Caki2 (cell line): ENCODE measurements around the gene GNB5. TPM values are rescaled to one million over a fixed set of nuclear protein-coding genes. Genes with fewer than 3 reads are reported as not detected.
A peak's percentile ranks its signal among the peaks of the same experiment; 100 is the strongest.

Source experiments
- DNase-seq: peaks from one replicate; pipeline ENCODE4 v3.0.0-alpha.2; 2015; ENCODE audit warnings: low read depth
- in situ Hi-C: cut with HindIII; loops from 2 replicates; pipeline ENCODE4 v1.10.0; 2016; ENCODE audit warnings: low sequenced_read_pairs, low pct_unique_long_range_greater_than_20kb, mixed read lengths
- total RNA-seq: library from RNA; depleted of rRNA; stranded (reverse); fragments of >200 nt; shearing (Covaris generic); gene quantifications from 2 replicates; pipeline ENCODE4 v1.2.3, GENCODE V29; 2014; ENCODE audit warnings: low replicate concordance

The GNB5 gene
- total RNA-seq, 1 experiment from 2014 or later = 54.8 TPM

GRCh38 chr15:52154896-52155865 is 36.0 kb downstream of the GNB5 start:
- in situ Hi-C loops = no loop called here
- no peak for DNase-seq

GRCh38 chr15:52153900-52154895 is 37.0 kb downstream of the GNB5 start:
- DNase-seq = no peak
- in situ Hi-C loops = no loop called here

GRCh38 chr15:52151353-52151752 is 39.8 kb downstream of the GNB5 start:
- DNase-seq = no peak
- in situ Hi-C loops = no loop called here

- no peak for DNase-seq
- in situ Hi-C loops = no loop called here
Observed at GRCh38 chr15:52150871-52151270, 40.3 kb downstream of the GNB5 start.

GRCh38 chr15:52150043-52150825 is 41.0 kb downstream of the GNB5 start:
- DNase-seq = no peak
- in situ Hi-C loops = no loop called here

GRCh38 chr15:52148403-52148802 is 42.8 kb downstream of the GNB5 start:
- no peak for DNase-seq
- in situ Hi-C loops = no loop called here

- in situ Hi-C loops = no loop called here
- DNase-seq = no peak
Observed at GRCh38 chr15:52146776-52147175, 44.4 kb downstream of the GNB5 start.

GRCh38 chr15:52146261-52146660 is 44.9 kb downstream of the GNB5 start:
- in situ Hi-C loops = no loop called here
- no peak for DNase-seq

- in situ Hi-C loops = no loop called here
- no peak for DNase-seq
Observed at GRCh38 chr15:52144656-52145178, 46.5 kb downstream of the GNB5 start.

- in situ Hi-C loops = no loop called here
- no peak for DNase-seq
Observed at GRCh38 chr15:52143873-52144272, 47.3 kb downstream of the GNB5 start.

GRCh38 chr15:52140646-52141045 is 50.5 kb downstream of the GNB5 start:
- in situ Hi-C loops = no loop called here
- DNase-seq = no peak

- in situ Hi-C loops = no loop called here
- peak; percentile 55 for DNase-seq
Observed at GRCh38 chr15:52139599-52140462, 51.4 kb downstream of the GNB5 start.

- DNase-seq = no peak
- in situ Hi-C loops = no loop called here
Observed at GRCh38 chr15:52137432-52138357, 53.5 kb downstream of the GNB5 start.

- in situ Hi-C loops = no loop called here
- no peak for DNase-seq
Observed at GRCh38 chr15:52136442-52136980, 54.7 kb downstream of the GNB5 start.

GRCh38 chr15:52134502-52135144 is 56.6 kb downstream of the GNB5 start:
- no peak for DNase-seq
- in situ Hi-C loops = no loop called here
